GM23338 (cell line): ENCODE data around the gene P3H4. TPM values are rescaled to one million over a fixed set of nuclear protein-coding genes. Genes with fewer than 3 reads are reported as not detected.

Source experiments
- ATAC-seq: fragments of 200-7000 bp; cut with Tn5 transposase; 3 replicates; pipeline ENCODE4 v1.9.1; 2020
- DNase-seq: peaks from one replicate; pipeline ENCODE4 v3.0.0-alpha.2; 2015; ENCODE audit warnings: low spot score
- H2AFZ ChIP-seq: fragments of 200-600 bp; sonication (generic); 2 replicates; pipeline ENCODE4 v1.8.0; 2016; ENCODE audit warnings: antibody characterized with exemption, mild to moderate bottlenecking, moderate library complexity
- H3F3A ChIP-seq: fragments of 200-600 bp; sonication (generic); replicated peaks from 2 replicates; pipeline ENCODE4 v1.8.0; 2017; ENCODE audit warnings: antibody characterized with exemption, mixed run types, low read depth
- H3K27ac ChIP-seq: fragments of 200-600 bp; sonication (generic); 2 replicates; pipeline ENCODE4 v1.6.1; 2016; ENCODE audit warnings: low read depth
- H3K27me3 ChIP-seq: fragments of 200-600 bp; sonication (generic); 2 replicates; pipeline ENCODE4 v1.8.0; 2016; ENCODE audit warnings: mild to moderate bottlenecking, mixed run types, moderate library complexity; ENCODE audit not compliant: insufficient read depth
- H3K36me3 ChIP-seq: fragments of 200-600 bp; sonication (generic); 2 replicates; pipeline ENCODE4 v1.8.0; 2016; ENCODE audit warnings: mild to moderate bottlenecking; ENCODE audit not compliant: insufficient read depth
- H3K4me1 ChIP-seq: fragments of 200-600 bp; sonication (generic); 2 replicates; pipeline ENCODE4 v1.8.0; 2016; ENCODE audit warnings: mild to moderate bottlenecking, moderate library complexity; ENCODE audit not compliant: insufficient read depth
- H3K4me2 ChIP-seq: fragments of 200-600 bp; sonication (generic); 2 replicates; pipeline ENCODE4 v1.7.1; 2017; ENCODE audit warnings: mixed run types
- H3K4me3 ChIP-seq: fragments of 200-600 bp; sonication (generic); 2 replicates; pipeline ENCODE4 v1.6.1; 2016; ENCODE audit warnings: mixed run types
- H3K79me2 ChIP-seq: fragments of 200-600 bp; sonication (generic); replicated peaks from 2 replicates; pipeline ENCODE4 v1.8.0; 2017; ENCODE audit warnings: mild to moderate bottlenecking; ENCODE audit not compliant: insufficient read depth
- H3K9me2 ChIP-seq: fragments of 200-600 bp; sonication (generic); 2 replicates; pipeline ENCODE4 v1.8.0; 2017; ENCODE audit not compliant: insufficient read depth
- H4K20me1 ChIP-seq: fragments of 200-600 bp; sonication (generic); replicated peaks from 2 replicates; pipeline ENCODE4 v1.8.0; 2017; ENCODE audit warnings: mild to moderate bottlenecking; ENCODE audit not compliant: insufficient read depth
- H3K27ac Mint-ChIP-seq: 2 replicates; pipeline ENCODE4 v1.8.0; 2020; ENCODE audit warnings: inconsistent platforms, mild to moderate bottlenecking, moderate library complexity, mixed read lengths
- H3K27me3 Mint-ChIP-seq: 3 replicates; pipeline ENCODE4 v1.8.0; 2022; ENCODE audit warnings: low read depth, mild to moderate bottlenecking, moderate library complexity, mixed read lengths, inconsistent platforms; ENCODE audit not compliant: insufficient read depth, poor library complexity
- H3K36me3 Mint-ChIP-seq: 3 replicates; pipeline ENCODE4 v1.8.0; 2021; ENCODE audit warnings: low read depth, mild to moderate bottlenecking, inconsistent platforms, moderate library complexity, mixed read lengths
- H3K4me1 Mint-ChIP-seq: 3 replicates; pipeline ENCODE4 v1.8.0; 2020; ENCODE audit warnings: mild to moderate bottlenecking, inconsistent platforms, mixed read lengths
- H3K4me3 Mint-ChIP-seq: 3 replicates; pipeline ENCODE4 v1.8.0; 2021; ENCODE audit warnings: moderate library complexity, mild to moderate bottlenecking, inconsistent platforms, mixed read lengths
- H3K9me3 Mint-ChIP-seq: 3 replicates; pipeline ENCODE4 v1.8.0; 2020; ENCODE audit warnings: moderate library complexity, mild to moderate bottlenecking, inconsistent platforms, mixed read lengths
- CREB1 ChIP-seq: fragments of 250-450 bp; sonication (Bioruptor Pico); IDR thresholded peaks from 2 replicates; pipeline ENCODE4 v1.5.0; 2020; ENCODE audit warnings: low read depth, mild to moderate bottlenecking, moderate library complexity
- CTCF ChIP-seq, 2 experiments: fragments of 200-600 bp in 1 of 2; sonication (generic) in 1 of 2; conservative IDR thresholded peaks; 2 replicates each; pipeline versions ENCODE4 v1.5.1 to v1.6.1; 2016 to 2017; ENCODE audit warnings: antibody characterized with exemption in 2 of 2, low read depth in 2 of 2, mild to moderate bottlenecking in 2 of 2, moderate library complexity in 1 of 2
- ETS1 ChIP-seq: IDR thresholded peaks from 2 replicates; pipeline ENCODE4 v1.6.1; 2016; ENCODE audit warnings: antibody characterized with exemption
- EZH2 ChIP-seq: fragments of 200-600 bp; sonication (generic); IDR thresholded peaks from one replicate; pipeline ENCODE4 v1.8.0; 2017; ENCODE audit warnings: antibody characterized with exemption, mild to moderate bottlenecking, low read depth; ENCODE audit not compliant: unreplicated experiment
- EZH2phosphoT487 ChIP-seq: fragments of 200-600 bp; sonication (generic); IDR thresholded peaks from one replicate; pipeline ENCODE4 v1.8.1; 2018; ENCODE audit warnings: antibody characterized with exemption; ENCODE audit not compliant: unreplicated experiment
- JUNB ChIP-seq: IDR thresholded peaks from one replicate; pipeline ENCODE4 v1.6.1; 2016; ENCODE audit warnings: antibody characterized with exemption; ENCODE audit not compliant: unreplicated experiment
- NANOG ChIP-seq: IDR thresholded peaks from 2 replicates; pipeline ENCODE4 v1.6.1; 2016; ENCODE audit warnings: antibody characterized with exemption, borderline replicate concordance
- POLR2AphosphoS5 ChIP-seq: IDR thresholded peaks from 2 replicates; pipeline ENCODE4 v1.6.1; 2016; ENCODE audit warnings: antibody characterized with exemption, low read depth
- REST ChIP-seq: IDR thresholded peaks from one replicate; pipeline ENCODE4 v1.6.1; 2018; ENCODE audit warnings: antibody characterized with exemption; ENCODE audit not compliant: unreplicated experiment
- STAT1 ChIP-seq: IDR thresholded peaks from one replicate; pipeline ENCODE4 v1.6.1; 2016; ENCODE audit warnings: antibody characterized with exemption; ENCODE audit not compliant: unreplicated experiment
- ZNF114 ChIP-seq: fragments of 250-450 bp; sonication (Bioruptor Pico); IDR thresholded peaks from 2 replicates; pipeline ENCODE4 v1.5.0; 2020; ENCODE audit warnings: mild to moderate bottlenecking, moderate library complexity
- ZNF331 ChIP-seq: fragments of 250-450 bp; sonication (Bioruptor Pico); IDR thresholded peaks from 2 replicates; pipeline ENCODE4 v1.5.0; 2020; ENCODE audit warnings: low read depth, mild to moderate bottlenecking, moderate library complexity
- ZNF462 ChIP-seq: fragments of 250-450 bp; sonication (Bioruptor Pico); IDR thresholded peaks from 2 replicates; pipeline ENCODE4 v1.5.0; 2020; ENCODE audit warnings: mild to moderate bottlenecking, moderate library complexity
- polyA plus RNA-seq: library from polyadenylated mRNA; unstranded; fragments of >200 nt; fragmentation: Nextera tagmentation; extraction: Ambion mirVana; gene quantifications from 2 replicates; pipeline ENCODE4 v1.2.1, GENCODE V29; 2016
- total RNA-seq: library from RNA; depleted of rRNA; stranded (reverse); fragments of >200 nt; shearing (Covaris generic); gene quantifications from 2 replicates; pipeline ENCODE4 v1.2.3, GENCODE V29; 2014

P3H4 gene
- total and polyA plus RNA-seq, 2 experiments from 2014 or later, result 16.0 to 33.3 TPM

GRCh38 chr17:41860254-41860931, 48.6 kb upstream of the P3H4 start:
- Histone ChIP-seq H3K79me2 (peaks cover 87% of the 10 kb centered on the region), H2AFZ (no peak overlapping the region), H3K4me1 (peaks cover 52% of the 10 kb centered on the region), H3K4me3 (peak overlapping the region; percentile 14), H3K9me2 (no peaks in the 10 kb centered on the region), H3F3A (peaks cover 16% of the 10 kb centered on the region; the same call in 1 of the 2 replicates), H3K27me3 (no peaks in the 10 kb centered on the region), H3K27ac (0 out of 2 replicates have a peak overlapping the region, but pooled peaks have one; percentile 56), H4K20me1 (peaks cover 56% of the 10 kb centered on the region), H3K4me2 (peak overlapping the region; percentile 36), H3K36me3 (no peaks in the 10 kb centered on the region)
- peaks cover 2% of the 10 kb centered on the region for H3K27me3 Mint-ChIP-seq
- ATAC-seq (no peak), DNase-seq (no peak)
- peak overlapping the region; percentile 7; the same call in 2 of the 3 replicates for H3K4me3 Mint-ChIP-seq
- H3K9me3 Mint-ChIP-seq, result no peaks in the 10 kb centered on the region
- TF ChIP-seq STAT1, result no peak
- no peak for TF ChIP-seq CTCF (conservative IDR thresholded peaks at IDR 0.05; ENCODE audit: low read depth in 2 of 2)
- TF ChIP-seq REST, result no peak
- no peak for TF ChIP-seq POLR2AphosphoS5
- TF ChIP-seq CREB1, result no peak
- TF ChIP-seq ZNF462 (CRISPR knock-in tag), result no peak
- TF ChIP-seq ZNF114 (CRISPR knock-in tag), result no peak
- no peak for TF ChIP-seq ETS1
- TF ChIP-seq ZNF331 (CRISPR knock-in tag), result no peak
- no peak for TF ChIP-seq EZH2phosphoT487
- TF ChIP-seq NANOG, result no peak
- TF ChIP-seq EZH2, result no peak
- no peak for TF ChIP-seq JUNB
- peaks cover 3% of the 10 kb centered on the region; the same call in 1 of the 3 replicates for H3K36me3 Mint-ChIP-seq
- peaks cover 22% of the 10 kb centered on the region for H3K4me1 Mint-ChIP-seq
- peak overlapping the region; percentile 16 for H3K27ac Mint-ChIP-seq
